ENCODE results near the gene BICD1.

DNA sequence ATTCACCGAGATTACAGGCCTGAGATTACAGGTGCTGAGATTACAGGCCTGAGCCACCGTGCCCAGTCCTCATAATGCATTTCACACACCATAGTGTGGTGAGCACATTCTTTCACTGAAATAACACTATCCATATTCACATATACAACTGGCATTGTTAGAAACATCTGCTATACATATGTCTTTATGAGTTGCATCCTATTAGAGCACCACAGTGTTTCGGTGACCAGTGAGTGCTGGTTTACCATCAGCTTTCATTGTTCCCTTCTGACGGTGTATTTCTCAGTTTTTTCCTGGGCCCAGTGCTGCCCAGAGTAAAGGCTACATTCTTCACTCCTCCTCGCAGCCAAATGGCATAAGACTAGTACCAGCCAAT lies 196.5 kb downstream of the BICD1 start:
- TF ChIP-seq CTCF (IDR thresholded peaks at IDR 0.05; ENCODE audit: extremely low read depth in 1 of 2, insufficient read depth in 1 of 2, low read depth in 1 of 2, low read length in 2 of 2) (no peak), POLR2A (IDR thresholded peaks at IDR 0.05; ENCODE audit: low read depth, low read length) (no peak), POLR2AphosphoS5 (IDR thresholded peaks at IDR 0.05; ENCODE audit: insufficient read depth, low read depth, low read length) (no peak), JUN (IDR thresholded peaks at IDR 0.05; ENCODE audit: borderline replicate concordance, insufficient read depth, insufficient read length, low read depth) (no peak), FOS (IDR thresholded peaks at IDR 0.05; ENCODE audit: borderline replicate concordance, insufficient read depth, low read length) (no peak), EZH2 (IDR thresholded peaks at IDR 0.05; ENCODE audit: borderline replicate concordance, low read depth, low read length, severe bottlenecking) (no peak)
- TF ChIP-seq, protein P1, sequence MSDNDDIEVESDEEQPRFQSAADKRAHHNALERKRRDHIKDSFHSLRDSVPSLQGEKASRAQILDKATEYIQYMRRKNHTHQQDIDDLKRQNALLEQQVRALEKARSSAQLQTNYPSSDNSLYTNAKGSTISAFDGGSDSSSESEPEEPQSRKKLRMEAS (IDR thresholded peaks at IDR 0.05; ENCODE audit: insufficient read depth, insufficient read length) = no peak
